Right atrium auricular region (tissue), 2 donors: Measurements from ENCODE around the gene LTBP1. TPM values are rescaled to one million over a fixed set of nuclear protein-coding genes. Genes with fewer than 3 reads are reported as not detected.
"Not testable (repeated sequence)": the region's sequence is repeated elsewhere in the genome, so short reads cannot be mapped to it uniquely, and the experiment has no call there.

Experiments used
- DNase-seq: peaks from one replicate; pipeline ENCODE4 v3.0.0-alpha.2; 2019; ENCODE audit warnings: low spot score
- H3K27ac ChIP-seq, 2 donors: fragments of 200-600 bp; sonication (generic); 1 replicate in 1 of 2; 2 replicates in 1 of 2; pipeline ENCODE4 v1.5.1; 2016 to 2019
- H3K27me3 ChIP-seq, 2 donors: fragments of 200-600 bp; sonication (generic); one replicate each; pipeline versions ENCODE4 v1.5.1 to v1.6.0; 2017 to 2019
- H3K36me3 ChIP-seq: fragments of 200-600 bp; sonication (generic); one replicate; pipeline ENCODE4 v1.5.1; 2016
- H3K4me1 ChIP-seq, 2 donors: fragments of 200-600 bp; sonication (generic); one replicate each; pipeline versions ENCODE4 v1.5.1 to v1.6.0; 2017 to 2019
- H3K4me3 ChIP-seq, 2 donors: fragments of 200-600 bp; sonication (generic); 1 replicate in 1 of 2; 2 replicates in 1 of 2; pipeline ENCODE4 v1.5.1; 2017 to 2019; ENCODE audit warnings: mild to moderate bottlenecking in 1 of 2, moderate library complexity in 1 of 2
- H3K9me3 ChIP-seq, 2 donors: fragments of 200-600 bp; sonication (generic); one replicate each; pipeline ENCODE4 v1.5.1; 2019
- total RNA-seq, 2 donors: library from RNA; depleted of rRNA; stranded (reverse); fragments of >200 nt; gene quantifications; one replicate each; pipeline ENCODE4 v1.1.0, GENCODE V29; 2016
- TF ChIP-seq, protein P1 (sequence below), 2 donors: fragments of 200-600 bp; sonication (generic); IDR thresholded peaks; one replicate each; pipeline ENCODE4 v1.5.1; 2019; ENCODE audit warnings: antibody characterized with exemption in 2 of 2

LTBP1 gene
- total RNA-seq, 2 donors from 2014 or later: 168 to 291 TPM

DNA sequence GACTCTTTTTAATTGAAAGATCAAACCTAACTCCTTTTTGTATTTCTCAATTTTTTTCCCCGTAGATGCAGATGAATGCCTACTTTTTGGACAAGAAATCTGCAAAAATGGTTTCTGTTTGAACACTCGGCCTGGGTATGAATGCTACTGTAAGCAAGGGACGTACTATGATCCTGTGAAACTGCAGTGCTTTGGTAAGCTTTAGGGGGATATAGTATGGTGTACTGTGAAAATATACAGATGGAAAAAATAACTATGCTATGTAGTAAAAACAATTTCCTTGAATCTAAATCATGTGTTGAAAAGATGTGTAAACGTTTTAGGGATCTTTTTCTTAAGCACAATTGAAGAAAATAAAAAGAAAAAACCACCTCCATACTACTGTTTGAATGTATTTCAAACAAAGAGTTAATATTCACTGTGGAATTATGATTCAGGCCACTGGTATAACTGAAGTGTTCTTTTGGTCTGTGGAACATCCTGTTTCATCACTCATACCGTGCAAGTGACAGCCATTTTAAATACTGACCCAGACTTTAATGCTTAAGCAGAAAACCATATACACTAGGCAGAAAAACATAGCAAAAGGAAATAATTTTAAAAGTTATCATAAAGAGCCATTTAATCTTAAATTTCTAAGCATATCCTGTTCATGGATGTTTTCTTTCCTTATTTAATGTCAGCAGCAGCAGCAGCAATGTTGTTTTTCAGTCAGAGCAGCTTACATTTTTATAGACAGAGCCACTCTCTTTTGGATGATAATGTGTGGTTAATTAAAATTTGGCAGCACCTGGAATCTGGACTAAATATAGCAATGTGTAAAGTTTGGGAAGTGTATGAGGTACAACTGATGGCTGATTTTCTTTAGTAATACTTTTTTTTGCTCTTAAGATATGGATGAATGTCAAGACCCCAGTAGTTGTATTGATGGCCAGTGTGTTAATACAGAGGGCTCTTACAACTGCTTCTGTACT is 416.9 kb downstream of the LTBP1 start:
- Histone ChIP-seq H3K27me3 (no peaks in the 10 kb centered on the region), H3K27ac (peak overlapping the region; percentile 9 to 63), H3K9me3 (no peaks in the 10 kb centered on the region), H3K4me3 (no peak overlapping the region), H3K4me1 (peaks cover 0 to 16% of the 10 kb centered on the region in 2 donors), H3K36me3 (peaks cover 41% of the 10 kb centered on the region)
- TF ChIP-seq, protein P1, sequence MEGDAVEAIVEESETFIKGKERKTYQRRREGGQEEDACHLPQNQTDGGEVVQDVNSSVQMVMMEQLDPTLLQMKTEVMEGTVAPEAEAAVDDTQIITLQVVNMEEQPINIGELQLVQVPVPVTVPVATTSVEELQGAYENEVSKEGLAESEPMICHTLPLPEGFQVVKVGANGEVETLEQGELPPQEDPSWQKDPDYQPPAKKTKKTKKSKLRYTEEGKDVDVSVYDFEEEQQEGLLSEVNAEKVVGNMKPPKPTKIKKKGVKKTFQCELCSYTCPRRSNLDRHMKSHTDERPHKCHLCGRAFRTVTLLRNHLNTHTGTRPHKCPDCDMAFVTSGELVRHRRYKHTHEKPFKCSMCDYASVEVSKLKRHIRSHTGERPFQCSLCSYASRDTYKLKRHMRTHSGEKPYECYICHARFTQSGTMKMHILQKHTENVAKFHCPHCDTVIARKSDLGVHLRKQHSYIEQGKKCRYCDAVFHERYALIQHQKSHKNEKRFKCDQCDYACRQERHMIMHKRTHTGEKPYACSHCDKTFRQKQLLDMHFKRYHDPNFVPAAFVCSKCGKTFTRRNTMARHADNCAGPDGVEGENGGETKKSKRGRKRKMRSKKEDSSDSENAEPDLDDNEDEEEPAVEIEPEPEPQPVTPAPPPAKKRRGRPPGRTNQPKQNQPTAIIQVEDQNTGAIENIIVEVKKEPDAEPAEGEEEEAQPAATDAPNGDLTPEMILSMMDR (IDR thresholded peaks at IDR 0.05): no peak
- DNase-seq: no peak

DNA sequence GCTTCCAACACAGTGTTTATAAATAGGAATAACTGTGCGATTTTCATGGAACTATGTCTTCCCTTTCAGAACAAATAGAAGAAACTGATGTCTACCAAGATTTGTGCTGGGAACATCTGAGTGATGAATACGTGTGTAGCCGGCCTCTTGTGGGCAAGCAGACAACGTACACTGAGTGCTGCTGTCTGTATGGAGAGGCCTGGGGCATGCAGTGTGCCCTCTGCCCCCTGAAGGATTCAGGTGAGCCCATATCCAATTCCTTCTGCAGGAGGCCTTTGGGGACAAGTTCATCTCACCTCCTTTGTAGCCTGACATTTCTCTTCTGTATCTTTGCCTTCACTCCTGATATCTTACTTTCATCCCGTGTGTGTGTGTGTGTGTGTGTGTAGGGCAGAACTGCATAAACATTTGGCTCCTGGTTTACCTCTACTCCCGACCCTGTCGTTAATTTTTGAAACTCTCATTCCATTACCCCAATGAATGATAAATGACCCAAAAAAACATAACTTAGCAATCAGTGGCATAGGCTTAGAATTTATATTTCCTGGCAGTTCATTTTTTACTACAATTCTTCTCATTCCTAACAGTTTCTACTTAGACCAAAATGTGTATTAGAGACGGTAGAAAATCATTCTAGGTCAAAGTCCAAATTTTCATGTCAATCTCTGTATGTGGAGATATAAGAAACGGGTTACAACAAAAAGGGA is 418.7 kb downstream of the LTBP1 start:
- TF ChIP-seq, protein P1 (IDR thresholded peaks at IDR 0.05): no peak
- Histone ChIP-seq H3K36me3 (peaks cover 45% of the 10 kb centered on the region), H3K4me1 (peaks cover 0 to 17% of the 10 kb centered on the region in 2 donors), H3K9me3 (no peaks in the 10 kb centered on the region), H3K27me3 (no peaks in the 10 kb centered on the region), H3K27ac (peak overlapping the region; percentile 42 to 63), H3K4me3 (no peak overlapping the region)
- DNase-seq: no peak

DNA sequence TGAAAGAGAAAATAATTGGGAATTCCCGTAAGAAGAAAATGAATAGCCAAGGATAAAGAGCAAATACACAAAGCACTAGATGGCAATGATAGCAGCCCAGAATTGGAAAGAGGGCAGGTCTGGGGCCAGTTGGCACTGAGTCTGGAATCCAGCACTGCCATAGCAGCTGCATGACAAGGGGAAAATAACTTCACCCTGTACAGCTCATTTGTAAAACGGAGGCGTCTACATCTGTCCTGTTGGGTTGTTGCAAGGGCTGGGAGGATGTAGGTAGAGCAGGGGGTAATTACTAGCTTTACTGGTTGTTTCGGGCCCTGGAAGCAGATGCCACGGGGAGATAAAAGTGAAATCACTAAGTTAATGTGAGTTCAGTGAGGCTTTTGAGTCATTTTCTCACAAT is 419.7 kb downstream of the LTBP1 start:
- DNase-seq: no peak
- Histone ChIP-seq H3K36me3 (peaks cover 56% of the 10 kb centered on the region), H3K4me3 (no peak overlapping the region), H3K27me3 (no peaks in the 10 kb centered on the region), H3K4me1 (peaks cover 0 to 25% of the 10 kb centered on the region in 2 donors), H3K27ac (peak overlapping the region; percentile 34 to 63), H3K9me3 (no peaks in the 10 kb centered on the region)
- TF ChIP-seq, protein P1 (IDR thresholded peaks at IDR 0.05): no peak

DNA sequence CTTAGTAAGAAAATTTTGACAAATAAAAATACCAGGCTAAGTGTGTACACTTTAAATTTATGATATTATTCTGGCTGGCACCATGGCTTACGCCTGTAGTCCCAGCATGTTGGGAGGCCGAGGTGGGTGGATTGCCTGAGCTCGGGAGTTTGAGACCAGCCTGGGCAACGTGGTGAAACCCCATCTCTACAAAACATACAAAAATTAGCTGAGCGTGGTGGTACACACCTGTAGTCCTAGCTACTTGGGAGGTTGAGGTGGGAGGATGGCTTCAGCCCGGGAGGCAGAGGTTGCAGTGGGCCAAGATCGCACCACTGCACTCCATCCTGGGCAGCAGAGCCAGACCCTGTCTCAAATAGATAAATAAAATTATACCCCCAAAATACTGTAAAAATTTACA is 421.8 kb downstream of the LTBP1 start:
- H3K4me3 ChIP-seq, H3K27ac ChIP-seq, DNase-seq, H3K9me3 ChIP-seq, H3K27me3 ChIP-seq: not testable (repeated sequence)
- H3K36me3 ChIP-seq: peaks cover 44% of the 10 kb centered on the region
- H3K4me1 ChIP-seq: peaks cover 0 to 24% of the 10 kb centered on the region in 2 donors

DNA sequence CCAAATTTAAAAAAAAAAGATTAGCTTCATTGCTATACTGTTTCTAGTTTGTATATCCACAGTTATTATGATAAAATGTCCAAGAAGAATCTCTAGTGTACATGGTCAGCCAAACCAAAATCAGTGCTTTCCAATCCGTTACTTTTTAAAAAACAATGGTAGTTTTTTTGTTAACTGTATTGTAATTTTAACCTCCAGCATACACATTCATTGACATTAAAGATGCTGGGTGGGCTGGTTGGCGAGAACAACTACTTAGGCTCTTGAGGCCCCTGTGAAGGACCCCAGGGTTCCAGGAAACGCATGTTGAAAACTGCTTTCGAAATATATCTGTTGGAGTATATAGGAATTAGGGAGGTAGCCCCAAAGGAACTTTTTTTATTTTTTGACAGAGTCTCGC is 422.4 kb downstream of the LTBP1 start:
- Histone ChIP-seq H3K27ac (no peak overlapping the region), H3K27me3 (no peaks in the 10 kb centered on the region), H3K4me3 (no peak overlapping the region), H3K9me3 (no peaks in the 10 kb centered on the region), H3K4me1 (peaks cover 0 to 24% of the 10 kb centered on the region in 2 donors), H3K36me3 (peaks cover 38% of the 10 kb centered on the region)
- DNase-seq: no peak
- TF ChIP-seq, protein P1 (IDR thresholded peaks at IDR 0.05): no peak

DNA sequence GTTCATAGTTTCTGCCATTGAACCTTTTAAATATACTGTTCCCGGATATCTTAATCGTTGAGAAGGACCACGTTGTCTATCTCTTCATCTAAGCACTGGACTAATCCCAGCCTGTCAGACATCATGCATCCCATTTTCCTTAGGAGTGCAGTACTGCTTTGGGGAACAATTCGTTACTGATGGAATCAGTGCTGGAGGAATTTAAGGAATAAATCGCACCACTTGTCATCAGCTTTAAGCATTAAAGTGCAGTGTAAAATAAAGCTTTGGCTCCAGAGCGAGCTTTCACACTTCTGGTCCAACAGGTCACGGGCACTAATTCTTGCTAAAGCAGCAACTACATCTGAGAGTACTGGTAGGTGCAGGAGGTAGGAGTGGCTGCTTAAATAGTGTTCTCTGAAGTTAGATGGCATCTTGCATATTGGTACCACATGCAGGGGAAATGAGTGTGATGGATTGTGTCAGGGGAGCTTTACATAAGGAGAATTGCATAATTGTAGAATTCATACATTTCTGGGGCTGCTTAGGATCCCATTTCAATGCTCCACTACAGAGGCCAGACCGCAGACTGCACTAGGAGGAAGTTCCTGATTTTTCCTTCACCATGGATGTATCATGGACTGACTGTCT is 424.0 kb downstream of the LTBP1 start:
- H3K36me3 ChIP-seq: peaks cover 33% of the 10 kb centered on the region
- H3K4me1 ChIP-seq: peaks cover 0 to 22% of the 10 kb centered on the region in 2 donors
- DNase-seq: no peak

More for the DNA sequence above, 424.0 kb downstream of the LTBP1 start:
- no peak overlapping the region for H3K27ac ChIP-seq
- H3K27me3 ChIP-seq: no peaks in the 10 kb centered on the region
- H3K9me3 ChIP-seq: no peaks in the 10 kb centered on the region
- no peak overlapping the region for H3K4me3 ChIP-seq
- TF ChIP-seq, protein P1 (IDR thresholded peaks at IDR 0.05): no peak
